GM08714 (cell line): Measurements from ENCODE around the gene PCDH9.
"Not testable (repeated sequence)": the region's sequence is repeated elsewhere in the genome, so short reads cannot be mapped to it uniquely, and the experiment has no call there.

Experiments
- H3K4me3 ChIP-seq: fragments of 200-500 bp; sonication (Bioruptor generic); 2 replicates; pipeline ENCODE4 v1.5.1; 2014; ENCODE audit warnings: mild to moderate bottlenecking, low read length, inconsistent platforms
- ZNF274 ChIP-seq: IDR thresholded peaks from 2 replicates; pipeline ENCODE4 v1.6.1; 2012; ENCODE audit warnings: mild to moderate bottlenecking, low read depth, low read length

The PCDH9 gene

DNA sequence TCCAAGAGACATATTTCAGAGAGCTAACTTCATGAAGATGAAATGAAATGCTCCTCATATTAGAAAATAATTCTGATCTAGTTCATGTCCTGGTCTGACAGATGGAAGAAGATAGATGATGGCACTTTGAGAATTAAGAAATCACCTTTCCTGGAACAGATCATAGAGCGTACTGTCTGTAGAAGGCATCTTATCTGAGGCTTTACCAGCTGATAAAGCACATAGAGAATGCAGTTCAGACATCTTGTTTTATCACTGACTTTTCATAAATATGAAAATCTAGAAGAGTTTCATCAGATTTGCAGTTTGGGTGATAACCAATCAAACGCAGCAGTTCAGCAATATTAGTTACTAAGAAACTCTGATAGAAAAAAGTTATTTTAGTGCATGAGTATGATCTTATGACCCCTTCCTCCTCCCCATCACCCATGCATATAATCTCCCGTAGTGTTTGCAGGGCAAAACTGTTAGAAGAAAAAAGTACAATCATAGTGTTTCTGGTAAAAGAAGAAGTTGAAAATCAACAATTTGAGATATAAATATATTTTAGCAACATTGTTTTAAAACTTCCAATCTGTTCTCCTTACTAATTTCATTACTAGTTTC, 585.2 kb downstream of the PCDH9 start:
- no peak for TF ChIP-seq ZNF274
- H3K4me3 ChIP-seq: no peak overlapping the region

DNA sequence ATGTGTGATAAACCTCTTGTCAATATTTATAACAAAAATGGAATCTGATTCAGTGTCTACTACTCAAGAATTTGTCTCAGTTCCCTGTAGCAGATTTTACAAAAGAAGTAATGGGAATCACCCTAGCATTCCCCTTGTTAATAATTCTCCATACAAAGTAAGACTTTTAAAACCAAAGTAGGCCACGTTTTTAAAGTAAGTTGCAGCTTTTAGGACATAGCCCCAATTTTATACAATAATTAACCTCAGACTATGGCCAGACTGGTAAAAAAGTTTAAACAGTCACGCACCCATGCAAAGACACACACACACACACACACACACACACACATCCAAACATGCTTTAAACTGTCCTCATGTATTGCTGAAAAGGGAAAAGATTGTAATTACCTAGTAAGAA, 589.9 kb downstream of the PCDH9 start:
- H3K4me3 ChIP-seq: no peak overlapping the region
- no peak for TF ChIP-seq ZNF274

DNA sequence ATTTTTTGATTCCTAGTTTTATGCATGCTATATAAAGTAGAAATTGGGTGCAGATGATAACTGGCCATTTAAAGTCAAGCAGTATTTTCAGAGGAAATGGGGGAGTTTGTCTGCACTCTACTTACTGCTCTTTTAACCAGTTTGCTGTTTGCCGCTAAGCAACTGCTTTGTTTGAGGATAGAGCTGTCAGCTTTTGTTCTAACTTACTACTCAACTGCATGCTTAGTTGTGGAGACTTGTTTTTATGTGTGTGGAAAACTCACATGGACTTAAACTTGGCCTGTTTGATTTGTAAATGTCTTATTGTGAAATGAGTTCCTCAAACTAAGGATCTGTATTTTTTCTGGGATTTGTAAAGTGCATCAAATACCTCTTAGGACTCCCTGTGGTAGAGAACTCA, 591.1 kb downstream of the PCDH9 start:
- no peak for TF ChIP-seq ZNF274
- no peak overlapping the region for H3K4me3 ChIP-seq

DNA sequence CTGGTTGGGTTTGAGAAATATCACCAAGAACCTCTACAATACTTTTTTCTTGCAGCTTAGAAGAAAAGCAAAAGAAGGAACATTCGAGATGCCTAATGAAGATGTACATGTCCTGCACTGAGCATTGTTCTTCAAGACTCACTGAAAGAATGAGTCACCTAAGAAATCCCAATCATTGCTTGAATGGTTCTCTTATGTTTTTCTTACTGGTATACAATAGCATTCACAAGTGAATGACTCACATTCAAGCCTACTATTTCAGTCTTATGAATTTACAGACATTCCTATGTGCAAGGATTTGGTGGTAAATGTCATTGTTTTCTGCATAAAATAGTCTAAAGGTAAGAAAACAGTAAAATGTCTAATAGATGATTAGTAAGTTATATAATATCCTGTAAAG, 594.6 kb downstream of the PCDH9 start:
- TF ChIP-seq ZNF274: no peak
- H3K4me3 ChIP-seq: no peak overlapping the region

DNA sequence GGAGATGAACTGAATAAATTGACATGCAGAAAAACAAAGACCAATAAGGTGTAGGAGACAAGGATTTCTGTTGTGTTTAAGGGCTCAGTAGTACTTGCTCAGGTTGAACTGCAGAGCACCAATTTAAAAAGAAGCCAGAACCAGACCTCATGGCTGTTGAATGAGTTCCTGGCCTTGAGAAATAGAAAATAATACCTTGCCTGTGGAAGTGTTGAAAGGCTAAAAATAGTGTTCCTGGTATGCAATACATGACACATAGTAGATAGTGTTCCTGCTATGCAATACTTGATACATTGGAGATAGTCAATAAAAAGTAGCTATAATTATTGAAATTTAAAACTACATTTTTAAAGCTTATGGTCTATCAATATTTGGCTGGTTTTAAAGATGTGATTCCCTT, 595.8 kb downstream of the PCDH9 start:
- no peak overlapping the region for H3K4me3 ChIP-seq
- no peak for TF ChIP-seq ZNF274

DNA sequence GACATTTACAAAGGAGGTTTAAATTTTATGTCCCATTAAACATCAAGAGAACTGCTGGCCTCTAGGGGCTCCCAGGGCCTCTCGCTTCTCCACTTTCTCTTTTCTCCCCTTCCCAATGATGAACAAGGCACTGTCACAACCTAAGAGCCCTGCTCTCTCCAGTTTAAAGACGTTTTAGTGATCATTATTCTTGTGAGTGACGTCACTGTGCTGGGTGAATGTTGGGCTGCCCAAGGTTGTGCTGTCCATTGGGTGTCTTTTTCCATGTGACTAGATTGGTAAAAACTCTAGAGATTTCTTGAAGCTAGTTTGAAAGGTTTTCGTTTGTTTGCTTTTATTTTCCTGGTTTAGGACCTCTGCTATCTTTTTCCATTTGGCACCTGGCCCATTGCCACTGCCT, 602.6 kb downstream of the PCDH9 start:
- TF ChIP-seq ZNF274: no peak

DNA sequence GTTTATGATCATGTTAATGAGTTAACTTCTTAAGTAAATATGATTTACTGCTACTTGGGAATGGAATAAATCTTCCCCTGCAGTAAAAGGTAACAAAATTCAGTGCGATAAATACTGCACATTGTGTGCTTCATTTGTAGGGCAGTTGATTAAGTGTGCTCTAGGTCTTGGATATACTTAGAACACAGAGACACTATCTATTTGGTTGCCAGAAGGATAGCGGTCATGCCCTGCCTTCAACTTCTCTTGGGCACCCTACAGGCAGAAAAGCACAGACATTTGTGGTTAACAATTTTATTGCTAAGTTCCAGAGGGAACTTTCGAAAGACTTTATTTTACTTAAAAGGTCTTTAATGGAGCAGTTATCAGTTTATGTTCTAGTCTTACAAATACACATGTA, 605.8 kb downstream of the PCDH9 start:
- H3K4me3 ChIP-seq: no peak overlapping the region
- TF ChIP-seq ZNF274: no peak

More for the DNA sequence above, 602.6 kb downstream of the PCDH9 start:
- no peak overlapping the region for H3K4me3 ChIP-seq

DNA sequence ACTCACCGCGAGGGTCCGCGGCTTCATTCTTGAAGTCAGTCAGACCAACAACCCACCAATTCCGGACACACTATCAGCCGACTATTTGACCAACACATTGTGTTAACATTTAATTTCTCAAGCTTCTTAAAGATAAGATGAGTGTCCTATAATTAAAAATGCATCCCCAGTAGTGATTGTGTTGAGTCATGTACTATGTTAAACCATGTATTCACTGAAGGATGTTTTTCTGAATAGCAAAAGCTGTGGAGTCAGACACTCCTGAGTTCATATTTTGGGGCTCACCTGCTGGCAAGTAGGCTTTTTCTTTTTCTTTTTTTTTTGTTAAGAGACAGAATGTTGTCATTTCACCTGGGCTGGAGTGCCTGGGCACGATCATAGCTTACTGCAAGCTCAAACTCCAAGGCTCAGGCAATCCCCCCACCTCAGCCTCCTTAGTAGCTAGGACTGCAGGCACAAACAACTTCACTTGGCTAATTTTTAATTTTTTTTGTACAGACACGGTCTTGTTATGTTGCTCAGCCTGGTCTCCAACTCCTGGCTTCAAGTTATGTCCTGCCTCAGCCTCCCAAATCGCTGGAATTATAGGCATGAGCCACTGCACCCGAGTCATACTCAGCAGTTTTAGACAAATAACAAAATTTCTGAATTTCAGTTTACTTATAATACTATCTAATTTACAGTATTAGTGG, 606.9 kb downstream of the PCDH9 start:
- no peak for TF ChIP-seq ZNF274

DNA sequence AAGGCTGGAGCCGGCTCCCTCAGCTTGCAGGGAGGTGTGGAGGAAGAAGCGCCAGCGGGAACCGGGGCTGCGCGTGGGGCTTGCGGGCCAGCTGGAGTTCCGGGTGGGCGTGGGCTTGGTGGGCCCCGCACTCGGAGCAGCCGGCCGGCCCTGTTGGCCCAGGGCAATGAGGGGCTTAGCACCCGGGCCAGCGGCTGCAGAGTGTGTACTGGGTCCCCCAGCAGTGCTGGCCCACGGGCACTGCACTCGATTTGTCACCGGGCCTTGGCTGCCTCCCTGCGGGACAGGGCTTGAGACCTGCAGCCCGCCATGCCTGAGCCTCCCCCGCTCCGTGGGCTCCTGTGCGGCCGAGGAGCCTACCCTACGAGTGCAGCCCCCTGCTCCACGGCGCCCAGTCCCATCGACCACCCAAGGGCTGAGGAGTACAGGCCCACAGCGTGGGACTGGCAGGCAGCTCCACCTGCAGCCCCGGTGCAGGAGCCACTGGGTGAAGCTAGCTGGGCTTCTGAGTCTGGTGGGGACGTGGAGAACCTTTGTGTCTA, 608.2 kb downstream of the PCDH9 start:
- H3K4me3 ChIP-seq: not testable (repeated sequence)

More for the DNA sequence above, 606.9 kb downstream of the PCDH9 start:
- no peak overlapping the region for H3K4me3 ChIP-seq

DNA sequence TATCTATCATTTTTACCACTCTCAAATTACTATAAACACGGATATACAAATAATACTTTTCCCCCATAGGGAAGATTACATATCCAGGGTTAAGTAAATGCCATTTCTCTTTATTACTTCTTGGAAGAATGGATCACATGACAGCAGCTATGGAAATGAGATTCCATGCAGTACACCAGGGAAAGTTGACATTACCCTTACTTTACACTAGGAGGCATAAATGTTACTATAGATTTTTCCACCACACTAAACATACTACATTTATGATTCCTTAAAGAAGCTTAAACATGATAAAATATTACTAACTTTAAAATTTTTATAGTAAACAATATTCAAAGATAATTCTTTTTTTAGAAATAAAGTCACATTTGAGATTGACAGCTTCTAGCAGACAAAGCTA, 611.4 kb downstream of the PCDH9 start:
- no peak overlapping the region for H3K4me3 ChIP-seq

DNA sequence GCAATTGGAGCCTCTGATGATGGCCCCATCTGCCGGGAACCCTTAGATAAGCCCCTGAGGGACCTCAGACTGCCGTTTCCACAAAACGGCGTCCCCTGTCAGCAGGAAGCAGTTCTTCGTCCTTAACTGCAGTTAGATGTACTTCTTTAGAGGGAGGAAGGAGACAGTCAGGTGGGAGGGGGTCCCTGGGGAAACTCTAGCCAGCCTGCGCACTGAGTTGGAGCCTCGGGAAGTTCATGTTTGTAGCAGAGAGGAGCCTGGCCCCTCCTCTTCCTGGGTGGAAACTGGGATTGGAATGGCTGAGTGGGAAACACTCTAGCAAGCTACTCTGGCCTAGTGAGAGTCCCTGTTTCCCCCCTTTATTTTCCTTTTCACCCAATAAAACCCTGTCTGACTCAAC, 612.4 kb downstream of the PCDH9 start:
- no peak for TF ChIP-seq ZNF274
- no peak overlapping the region for H3K4me3 ChIP-seq

More for the DNA sequence above, 611.4 kb downstream of the PCDH9 start:
- no peak for TF ChIP-seq ZNF274

DNA sequence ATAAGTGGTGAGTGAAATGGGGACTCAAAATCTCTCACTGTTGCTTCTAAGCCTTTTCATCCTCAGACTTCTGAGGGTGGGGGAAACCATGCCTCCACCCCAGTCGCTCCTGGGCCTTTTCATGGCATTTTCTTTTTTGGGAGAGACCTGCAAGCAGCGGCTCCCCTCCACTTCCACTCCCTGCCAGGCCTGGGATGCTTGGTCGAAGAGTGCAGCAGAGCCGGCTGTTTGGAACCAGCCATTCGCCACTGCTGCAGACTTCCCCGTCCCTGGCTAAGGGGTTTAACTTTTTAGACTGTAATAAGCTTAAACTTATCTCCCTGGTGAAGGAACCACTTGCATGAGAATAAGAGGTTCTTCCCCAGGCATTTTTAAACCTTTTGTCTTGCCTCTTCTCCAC, 617.2 kb downstream of the PCDH9 start:
- no peak overlapping the region for H3K4me3 ChIP-seq
- no peak for TF ChIP-seq ZNF274

DNA sequence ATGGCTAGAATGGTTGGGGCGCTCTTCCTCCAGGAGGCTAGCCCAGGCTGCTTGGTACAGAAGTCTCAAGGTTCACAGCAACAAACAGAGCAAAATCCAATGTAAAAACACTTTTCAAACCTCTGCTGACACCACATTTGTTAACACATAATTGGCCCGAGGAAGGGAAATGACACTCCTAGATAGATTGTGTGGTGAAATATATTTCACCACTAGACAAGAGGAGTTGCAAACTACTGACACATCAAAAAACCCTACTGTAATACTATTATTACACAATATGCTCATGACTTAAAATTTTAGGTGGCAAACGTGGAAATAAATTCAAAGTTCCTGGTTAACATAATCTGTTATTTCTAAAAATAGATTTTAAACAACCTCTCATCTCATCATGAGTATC, 643.6 kb downstream of the PCDH9 start:
- no peak for TF ChIP-seq ZNF274
- H3K4me3 ChIP-seq: no peak overlapping the region

DNA sequence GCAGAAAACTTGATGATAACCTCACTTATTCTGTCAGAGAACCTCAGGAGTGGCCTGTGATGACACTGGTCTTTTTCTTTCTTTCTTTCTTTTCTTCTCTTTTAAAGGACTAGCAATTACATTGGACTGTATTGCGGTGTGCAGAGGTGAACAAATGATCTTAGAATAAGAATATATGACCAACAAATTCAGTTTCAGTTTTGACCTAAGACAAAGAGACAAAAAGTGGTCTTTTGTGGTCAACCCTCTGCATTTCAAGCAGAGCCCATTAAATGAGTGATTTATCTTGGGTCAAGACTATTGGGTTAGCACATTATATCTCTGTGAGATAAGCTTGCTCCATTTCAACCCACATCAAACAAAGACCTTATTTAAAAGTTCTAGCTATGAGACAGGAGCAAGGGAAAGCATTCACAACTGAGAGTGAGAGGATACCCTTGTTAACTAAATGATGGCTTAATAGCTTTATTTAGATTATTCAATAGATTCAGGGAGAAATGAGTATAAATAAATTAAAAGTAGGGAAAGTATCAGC, 644.4 kb downstream of the PCDH9 start:
- TF ChIP-seq ZNF274: no peak
- H3K4me3 ChIP-seq: no peak overlapping the region

DNA sequence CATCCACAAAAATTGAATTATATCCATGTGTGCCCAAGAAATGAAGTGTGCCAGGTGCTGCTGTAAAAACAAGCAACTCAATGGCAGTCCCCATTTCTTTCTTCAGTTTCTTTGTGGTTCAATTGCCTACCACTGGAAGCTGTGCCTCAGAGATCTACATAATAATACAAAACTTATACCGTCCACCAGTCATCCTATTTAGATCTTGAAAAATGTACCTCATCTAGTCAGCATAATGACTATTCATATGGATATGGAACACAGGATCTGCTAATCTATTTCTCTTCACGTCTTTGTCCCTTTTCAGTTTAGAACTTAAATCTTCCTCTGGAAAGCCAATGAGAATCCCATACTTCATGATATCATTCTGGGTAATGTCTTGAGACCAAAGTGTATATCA, 648.5 kb downstream of the PCDH9 start:
- H3K4me3 ChIP-seq: no peak overlapping the region
- TF ChIP-seq ZNF274: no peak

DNA sequence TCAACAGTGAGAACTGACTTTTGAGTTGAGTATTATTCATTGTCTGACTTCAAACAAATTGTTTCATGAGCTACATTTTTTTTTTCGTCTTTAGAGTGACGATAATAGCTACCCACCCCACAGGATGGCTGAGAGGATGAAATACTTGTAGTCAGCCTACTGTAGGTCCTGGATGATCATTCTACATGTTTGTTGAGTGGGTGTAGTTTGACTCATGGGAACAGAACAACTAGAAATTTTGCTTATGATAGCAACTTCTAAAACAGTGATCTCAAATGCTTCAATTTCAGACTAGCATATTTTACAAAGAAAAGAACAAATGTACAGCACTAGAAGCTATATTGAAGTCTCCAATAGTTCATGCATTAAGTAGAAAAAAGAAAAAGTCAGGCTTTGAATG, 651.8 kb downstream of the PCDH9 start:
- no peak for TF ChIP-seq ZNF274
- no peak overlapping the region for H3K4me3 ChIP-seq
